H1 (cell line): ENCODE measurements around the gene SMTNL1. TPM values are rescaled to one million over a fixed set of nuclear protein-coding genes. Genes with fewer than 3 reads are reported as not detected.

ENCODE experiments used
- CTCF ChIA-PET: fragments of 300-600 bp; sonication (Branson Sonifier 250); formaldehyde crosslinking; loops from one replicate; lab custom pipeline; 2021; ENCODE audit not compliant: partially characterized antibody; lab: Charles Lee
- POLR2A ChIA-PET: fragments of 300-600 bp; sonication (Branson Sonifier 250); formaldehyde crosslinking; loops from one replicate; lab custom pipeline; 2021; ENCODE audit warnings: inconsistent platforms; ENCODE audit not compliant: partially characterized antibody; lab: Charles Lee
- DNase-seq, 2 experiments: peaks; one replicate each; pipeline versions ENCODE4 v3.0.0 to v3.0.0-alpha.2; 2010 to 2022; ENCODE audit warnings: low spot score in 2 of 2, low read depth in 1 of 2, mixed read lengths in 1 of 2
- FAIRE-seq: peaks from 2 replicates; lab custom pipeline; 2011; peaks lifted over from hg19 to GRCh38; lab: Jason Lieb, UNC
- H2AFZ ChIP-seq: 2 replicates; pipeline ENCODE4 v1.8.1; 2012; ENCODE audit warnings: low read length, inconsistent platforms
- H2AK5ac ChIP-seq: 2 replicates; pipeline ENCODE4 v1.6.1; 2013; ENCODE audit warnings: low read depth, low read length
- H2BK120ac ChIP-seq: replicated peaks from 2 replicates; pipeline ENCODE3; 2013; ENCODE audit warnings: low read depth, low read length, inconsistent platforms
- H2BK12ac ChIP-seq: 2 replicates; pipeline ENCODE4 v1.6.1; 2013; ENCODE audit warnings: low read depth, low read length
- H2BK15ac ChIP-seq: 2 replicates; pipeline ENCODE4 v1.6.1; 2013; ENCODE audit warnings: low read length
- H2BK20ac ChIP-seq: 2 replicates; pipeline ENCODE4 v1.6.1; 2013; ENCODE audit warnings: low read length
- H2BK5ac ChIP-seq: 2 replicates; pipeline ENCODE4 v1.6.1; 2013; ENCODE audit warnings: low read depth, low read length
- H3K14ac ChIP-seq: 2 replicates; pipeline ENCODE4 v1.6.1; 2013; ENCODE audit warnings: inconsistent platforms; ENCODE audit not compliant: insufficient read length
- H3K18ac ChIP-seq: 2 replicates; pipeline ENCODE4 v1.6.1; 2013; ENCODE audit warnings: low read length; ENCODE audit errors: extremely low read depth
- H3K23ac ChIP-seq: 2 replicates; pipeline ENCODE4 v1.6.1; 2013; ENCODE audit warnings: inconsistent platforms; ENCODE audit not compliant: insufficient read length
- H3K23me2 ChIP-seq: 2 replicates; pipeline ENCODE4 v1.6.1; 2013; ENCODE audit warnings: low read depth, low read length
- H3K27ac ChIP-seq: 2 replicates; pipeline ENCODE4 v1.6.1; 2011; ENCODE audit warnings: low read depth, low read length, inconsistent platforms
- H3K27me3 ChIP-seq, 4 experiments: replicated peaks in 1 of 4; 1 replicate in 1 of 4; 2 replicates in 3 of 4; pipeline versions ENCODE4 v1.6.1 to v1.8.1; 2011 to 2013; ENCODE audit warnings: low read length in 3 of 4, mild to moderate bottlenecking in 3 of 4, inconsistent platforms in 2 of 4, mixed read lengths in 2 of 4, moderate library complexity in 1 of 4; ENCODE audit not compliant: control insufficient read depth in 3 of 4, insufficient read depth in 3 of 4; ENCODE audit errors: extremely low read depth in 1 of 4
- H3K36me3 ChIP-seq, 4 experiments: 2 replicates each; pipeline versions ENCODE4 v1.6.1 to v1.8.1; 2011 to 2013; ENCODE audit warnings: mild to moderate bottlenecking in 4 of 4, low read length in 3 of 4, moderate library complexity in 2 of 4, control low read depth in 1 of 4, inconsistent platforms in 1 of 4; ENCODE audit not compliant: insufficient read depth in 4 of 4, control insufficient read depth in 2 of 4
- H3K4ac ChIP-seq: replicated peaks from 2 replicates; pipeline ENCODE3; 2013; ENCODE audit warnings: low read length, low read depth, mixed read lengths, inconsistent platforms; ENCODE audit not compliant: insufficient read length
- H3K4me1 ChIP-seq, 4 experiments: replicated peaks in 1 of 4; 1 replicate in 1 of 4; 2 replicates in 3 of 4; pipeline versions ENCODE4 v1.6.1 to v1.8.1; 2011 to 2013; ENCODE audit warnings: low read length in 3 of 4, inconsistent platforms in 2 of 4, mixed read lengths in 1 of 4; ENCODE audit not compliant: insufficient read depth in 4 of 4, control insufficient read depth in 3 of 4
- H3K4me2 ChIP-seq, 2 experiments: 2 replicates each; pipeline versions ENCODE4 v1.6.1 to v1.8.1; 2011 to 2013; ENCODE audit warnings: low read depth in 2 of 2, low read length in 2 of 2, control low read depth in 1 of 2, inconsistent platforms in 1 of 2, mild to moderate bottlenecking in 1 of 2; ENCODE audit not compliant: insufficient read depth in 1 of 2
- H3K4me3 ChIP-seq, 4 experiments: fragments of 200-600, 300-600 bp in 1 of 4; sonication (generic), shearing (Covaris generic), sonication (Bioruptor Twin) in 1 of 4; 2 replicates each; pipeline versions ENCODE4 v1.5.1 to v1.8.1; 2011 to 2016; ENCODE audit warnings: low read length in 4 of 4, low read depth in 3 of 4, control low read depth in 2 of 4, inconsistent platforms in 2 of 4, mild to moderate bottlenecking in 2 of 4, mixed read lengths in 1 of 4, moderate library complexity in 1 of 4; ENCODE audit not compliant: insufficient read depth in 2 of 4; ENCODE audit errors: extremely low read depth in 1 of 4
- H3K56ac ChIP-seq: replicated peaks from 2 replicates; pipeline ENCODE3; 2013; ENCODE audit warnings: low read depth, mild to moderate bottlenecking, mixed read lengths, low read length, inconsistent platforms; ENCODE audit not compliant: insufficient read length
- H3K79me1 ChIP-seq: 2 replicates; pipeline ENCODE4 v1.6.1; 2013; ENCODE audit warnings: low read depth, low read length, control low read depth
- H3K79me2 ChIP-seq, 2 experiments: 2 replicates each; pipeline versions ENCODE4 v1.6.1 to v1.8.1; 2012 to 2013; ENCODE audit warnings: low read length in 2 of 2, mild to moderate bottlenecking in 2 of 2, inconsistent platforms in 1 of 2; ENCODE audit not compliant: insufficient read depth in 2 of 2, control insufficient read depth in 1 of 2
- H3K9ac ChIP-seq, 4 experiments: replicated peaks in 1 of 4; 1 replicate in 1 of 4; 2 replicates in 3 of 4; pipeline versions ENCODE4 v1.6.1 to v1.8.1; 2011 to 2013; ENCODE audit warnings: low read depth in 3 of 4, low read length in 3 of 4, control low read depth in 2 of 4, mild to moderate bottlenecking in 2 of 4, moderate library complexity in 2 of 4, inconsistent platforms in 1 of 4; ENCODE audit errors: extremely low read depth in 1 of 4
- H3K9me3 ChIP-seq, 2 experiments: 2 replicates each; pipeline versions ENCODE4 v1.6.1 to v1.8.1; 2012 to 2013; ENCODE audit warnings: mild to moderate bottlenecking in 2 of 2, moderate library complexity in 2 of 2, control low read depth in 1 of 2, inconsistent platforms in 1 of 2, low read depth in 1 of 2, low read length in 1 of 2, mixed read lengths in 1 of 2; ENCODE audit not compliant: insufficient read depth in 2 of 2
- H4K20me1 ChIP-seq, 2 experiments: replicated peaks in 1 of 2; 2 replicates each; pipeline versions ENCODE3 to v1.8.1; 2011 to 2013; ENCODE audit warnings: inconsistent platforms in 2 of 2, low read length in 2 of 2, mild to moderate bottlenecking in 1 of 2; ENCODE audit not compliant: insufficient read depth in 2 of 2, control insufficient read depth in 1 of 2
- H4K5ac ChIP-seq: 2 replicates; pipeline ENCODE4 v1.6.1; 2013; ENCODE audit warnings: low read length, low read depth, mixed read lengths, inconsistent platforms; ENCODE audit not compliant: insufficient read length
- H4K8ac ChIP-seq: 2 replicates; pipeline ENCODE4 v1.8.0; 2013; ENCODE audit warnings: mild to moderate bottlenecking, moderate library complexity, low read length, inconsistent platforms; ENCODE audit not compliant: insufficient read depth; ENCODE audit errors: extremely low read depth
- H4K91ac ChIP-seq: replicated peaks from 2 replicates; pipeline ENCODE3; 2013; ENCODE audit warnings: low read length, mixed read lengths, inconsistent platforms; ENCODE audit not compliant: insufficient read length
- CHD1 ChIP-seq: IDR thresholded peaks from 2 replicates; pipeline ENCODE4 v1.6.1; 2012; ENCODE audit warnings: low read depth, low read length, improper control_type of control experiment
- CTBP2 ChIP-seq: IDR thresholded peaks from 2 replicates; pipeline ENCODE4 v1.7.0; 2011; ENCODE audit warnings: borderline replicate concordance, mild to moderate bottlenecking, moderate library complexity, mixed read lengths, low read length; ENCODE audit not compliant: insufficient read depth, insufficient read length
- JUN ChIP-seq: IDR thresholded peaks from 2 replicates; pipeline ENCODE4 v1.6.1; 2011; ENCODE audit warnings: low read depth, mild to moderate bottlenecking, improper control_type of control experiment, low read length
- NANOG ChIP-seq: IDR thresholded peaks from 2 replicates; pipeline ENCODE4 v1.6.1; 2011; ENCODE audit warnings: low read length, low read depth, mild to moderate bottlenecking, inconsistent platforms; ENCODE audit not compliant: insufficient read depth, poor library complexity, severe bottlenecking
- RFX5 ChIP-seq: IDR thresholded peaks from 2 replicates; pipeline ENCODE4 v1.6.1; 2011; ENCODE audit warnings: low read depth, low read length, improper control_type of control experiment, borderline replicate concordance
- WGBS, 2 experiments: shearing (Covaris generic) in 1 of 2; methylation state at CpG; one replicate each; pipeline versions ENCODE4 v1.1.6 to v1.1.7; 2013 to 2015; ENCODE audit warnings: low lambda C conversion rate in 2 of 2, mixed read lengths in 2 of 2, inconsistent platforms in 1 of 2, low coverage in 1 of 2, missing lambda C conversion rate in 1 of 2; ENCODE audit not compliant: insufficient replicate concordance in 2 of 2, insufficient coverage in 1 of 2, insufficient read length in 1 of 2; ENCODE audit errors: extremely low coverage in 1 of 2, missing lambda C conversion rate in 1 of 2; 5-methylcytosine and 5-hydroxymethylcytosine counted together
- polyA plus RNA-seq, 7 experiments: library from polyadenylated mRNA; depleted of rRNA in 3 of 7; stranded (reverse) in 5 of 7; unstranded in 2 of 7; fragments of >200 nt in 5 of 7; fragments of 200-250 nt in 2 of 7; gene quantifications; 1 replicate in 5 of 7; 2 replicates in 1 of 7; 4 replicates in 1 of 7; pipeline versions ENCODE4 v1.2.1 to v1.2.3, GENCODE V29; 2011 to 2013; ENCODE audit warnings: missing spikeins in 2 of 7, mixed read lengths in 2 of 7
- total RNA-seq: library from RNA; stranded (reverse); fragmentation: NEBNext Ultra II Directional; extraction: Animal tissue kit (Norgen Biotek cat#: 25700); gene quantifications from 2 replicates; pipeline ENCODE4 v1.2.1, GENCODE V29; 2021

SMTNL1 gene
- total and polyA plus RNA-seq, 2 of the 8 experiments (the other 6 are each of a cell fraction or from before 2014, with no cell fraction given) = 0.18 TPM; not detected in 1

- no peak overlapping the region for H2AFZ ChIP-seq
- H2BK12ac ChIP-seq = peak overlapping the region; percentile 53; the same call in 1 of the 2 replicates
- FAIRE-seq (no peak), DNase-seq (no peak)
- H3K27me3 ChIP-seq = no peaks in the 10 kb centered on the region
- no peaks in the 10 kb centered on the region for H3K9me3 ChIP-seq
- ChIA-PET POLR2A (interaction anchor here (0.6 to 51.1 kb wide), 10 partner anchors 9 to 434 kb away, joined by 3 to 1546 read pairs (median 4); partner anchors contain the start of genes CLP1, UBE2L6 and YPEL4), CTCF (interaction anchor here (0.6 to 20.2 kb wide), 9 partner anchors 9 to 289 kb away, joined by 3 to 286 read pairs (median 4); partner anchors contain the start of gene UBE2L6)
- H3K4ac ChIP-seq = no peak overlapping the region
- H3K23ac ChIP-seq = no peak overlapping the region
- H3K56ac ChIP-seq = no peak overlapping the region
- no peaks in the 10 kb centered on the region for H3K79me1 ChIP-seq
- H3K4me1 ChIP-seq = peaks cover 7 to 17% (median 11%) of the 10 kb centered on the region in 4 experiments
- peaks cover 7% of the 10 kb centered on the region for H3K23me2 ChIP-seq
- peak overlapping the region; percentile 0 for H2BK120ac ChIP-seq
- no peak overlapping the region for H2AK5ac ChIP-seq
- 83% methylated on average over 5 of the region's 5 CpGs; no CpG with 5 or more reads in 1 of the 2 experiments for WGBS, 2 experiments
- H3K27ac ChIP-seq = no peak overlapping the region; the same call in 1 of the 2 replicates
- peak overlapping the region; percentile 1 for H4K91ac ChIP-seq
- H2BK20ac ChIP-seq = no peak overlapping the region
- H4K8ac ChIP-seq = no peak overlapping the region
- no peak overlapping the region for H3K9ac ChIP-seq
- no peak overlapping the region for H3K14ac ChIP-seq
- no peaks in the 10 kb centered on the region for H4K20me1 ChIP-seq
- 0 out of 8 replicates have a peak, but pooled peaks cover 0 to 2% (median 0%) of the 10 kb centered on the region in 4 experiments for H3K36me3 ChIP-seq
- H2BK5ac ChIP-seq = no peak overlapping the region; the same call in 1 of the 2 replicates
- H3K4me2 ChIP-seq = peak overlapping the region; percentile 76 to 91; a peak in 2 of 4 replicates
- H3K4me3 ChIP-seq = peak overlapping the region in 1 of 4 experiments; percentile 64; a peak in 1 of 8 replicates
- H3K18ac ChIP-seq = 0 out of 2 replicates have a peak overlapping the region, but pooled peaks have one; percentile 27
- no peak overlapping the region for H4K5ac ChIP-seq
- no peak overlapping the region for H2BK15ac ChIP-seq
- no peaks in the 10 kb centered on the region; a peak in 3 of 4 replicates for H3K79me2 ChIP-seq
- TF ChIP-seq JUN (no peak), NANOG (no peak), CTBP2 (no peak), CHD1 (no peak), RFX5 (no peak)
Measured at GRCh38 chr11:57596266-57596885, 59.0 kb downstream of the SMTNL1 start.
